Activated CD8-positive, alpha-beta T cell treated with anti-CD3 and anti-CD28 coated beads for 36 hours (primary cell): ENCODE measurements around the gene TRAPPC3L. TPM values are rescaled to one million over a fixed set of nuclear protein-coding genes. Genes with fewer than 3 reads are reported as not detected.

Experiments used
- ATAC-seq: fragments of 200-7000 bp; cut with Tn5 transposase; one replicate; pipeline ENCODE4 v1.10.0; 2021; ENCODE audit warnings: mild to moderate bottlenecking, moderate library complexity
- CTCF ChIA-PET: fragments of 350-600 bp; sonication (Branson Sonifier 250); formaldehyde crosslinking; loops from one replicate; lab custom pipeline; 2021; ENCODE audit warnings: antibody characterized with exemption; lab: Charles Lee
- POLR2A ChIA-PET: fragments of 350-600 bp; sonication (Branson Sonifier 250); formaldehyde crosslinking; loops from one replicate; lab custom pipeline; 2021; ENCODE audit warnings: antibody characterized with exemption; lab: Charles Lee
- DNase-seq: peaks from one replicate; pipeline ENCODE4 v3.0.0-alpha.2; 2020
- H3K27ac Mint-ChIP-seq: one replicate; pipeline ENCODE4 v1.8.0; 2021; ENCODE audit warnings: mild to moderate bottlenecking, mixed read lengths
- H3K27me3 Mint-ChIP-seq: one replicate; pipeline ENCODE4 v1.8.0; 2021; ENCODE audit warnings: mixed read lengths
- H3K36me3 Mint-ChIP-seq: one replicate; pipeline ENCODE4 v1.8.0; 2021; ENCODE audit warnings: low read depth, mixed read lengths
- H3K4me1 Mint-ChIP-seq: one replicate; pipeline ENCODE4 v1.8.0; 2021; ENCODE audit warnings: low read depth, mixed read lengths
- H3K4me3 Mint-ChIP-seq: one replicate; pipeline ENCODE4 v1.8.0; 2021; ENCODE audit warnings: mild to moderate bottlenecking, moderate library complexity, mixed read lengths
- H3K9me3 Mint-ChIP-seq: one replicate; pipeline ENCODE4 v1.8.0; 2021; ENCODE audit warnings: mixed read lengths
- CTCF ChIP-seq: fragments of 200-600 bp; IDR thresholded peaks from one replicate; pipeline ENCODE4 v1.8.0; 2022; ENCODE audit warnings: antibody characterized with exemption, mild to moderate bottlenecking
- intact Hi-C: fragments of 100-400 bp; cut with micrococcal nuclease; formaldehyde crosslinking; loops from one replicate; pipeline ENCODE4 v1.10.0; 2022
- total RNA-seq, 2 experiments: library from RNA; stranded (reverse); gene quantifications; one replicate each; pipeline ENCODE4 v1.2.3, GENCODE V29; 2021

Gene TRAPPC3L
- total RNA-seq, 2 experiments from 2014 or later = not detected

GRCh38 chr6:116452531-116452930 is 93.0 kb downstream of the TRAPPC3L start:
- no peak overlapping the region for H3K4me3 Mint-ChIP-seq
- H3K4me1 Mint-ChIP-seq = peaks cover 19% of the 10 kb centered on the region
- DNase-seq (no peak), ATAC-seq (no peak)
- H3K36me3 Mint-ChIP-seq = no peaks in the 10 kb centered on the region
- H3K27ac Mint-ChIP-seq = no peak overlapping the region
- no peak for TF ChIP-seq CTCF
- H3K27me3 Mint-ChIP-seq = peaks cover 11% of the 10 kb centered on the region
- no peaks in the 10 kb centered on the region for H3K9me3 Mint-ChIP-seq
- ChIA-PET CTCF (interaction anchor here (1.1 to 1.6 kb wide), 2 partner anchors 23 to 81 kb away, joined by 3 read pairs; no protein-coding TSS in a partner anchor), POLR2A (no interaction called here)
- intact Hi-C loops = no loop called here

DNA sequence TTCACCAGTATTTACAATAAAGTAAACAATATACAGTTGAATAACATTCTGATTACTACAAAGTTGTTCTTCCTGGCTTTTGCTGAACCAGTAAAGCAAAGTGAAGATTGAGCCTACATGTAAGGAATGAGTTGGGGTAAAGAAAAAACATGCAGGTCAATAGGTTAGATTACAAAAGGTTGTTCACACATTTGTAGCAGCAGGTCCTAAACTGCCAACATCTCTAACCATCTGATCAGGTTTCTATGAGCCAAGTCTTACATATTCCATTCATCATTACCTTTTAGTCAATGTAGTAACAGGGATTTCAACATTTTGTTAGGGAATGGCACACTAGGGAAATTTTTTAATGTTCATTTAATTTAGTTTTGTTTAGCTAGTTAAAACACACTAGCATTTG is 93.6 kb downstream of the TRAPPC3L start:
- intact Hi-C loops = no loop called here
- POLR2A ChIA-PET = no interaction called here
- Mint-ChIP-seq H3K27ac (no peak overlapping the region), H3K27me3 (peaks cover 11% of the 10 kb centered on the region), H3K4me3 (no peak overlapping the region), H3K9me3 (no peaks in the 10 kb centered on the region), H3K4me1 (peaks cover 17% of the 10 kb centered on the region), H3K36me3 (no peaks in the 10 kb centered on the region)
- ATAC-seq (no peak), DNase-seq (no peak)
- CTCF ChIA-PET = interaction anchor here (1.6 kb wide), 1 partner anchor 82 kb away, joined by 3 read pairs; no protein-coding TSS in a partner anchor
- no peak for TF ChIP-seq CTCF

- ChIA-PET CTCF (interaction anchor here (1.6 kb wide), 1 partner anchor 110 kb away, joined by 5 read pairs; no protein-coding TSS in a partner anchor), POLR2A (no interaction called here)
- intact Hi-C loops = no loop called here
- Mint-ChIP-seq H3K36me3 (no peaks in the 10 kb centered on the region), H3K9me3 (no peaks in the 10 kb centered on the region), H3K4me3 (no peak overlapping the region), H3K27me3 (peaks cover 11% of the 10 kb centered on the region), H3K4me1 (peaks cover 14% of the 10 kb centered on the region), H3K27ac (no peak overlapping the region)
- TF ChIP-seq CTCF = no peak
- DNase-seq = peak; percentile 46
- peak; percentile 70 for ATAC-seq
These were observed 94.4 kb downstream of the TRAPPC3L start for GRCh38 chr6:116450769-116451740.

GRCh38 chr6:116450185-116450710 is 95.2 kb downstream of the TRAPPC3L start:
- CTCF ChIA-PET = interaction anchor here (0.9 to 1.6 kb wide), 2 partner anchors 23 to 111 kb away, joined by 3 to 5 read pairs; no protein-coding TSS in a partner anchor
- DNase-seq (no peak), ATAC-seq (no peak)
- Mint-ChIP-seq H3K4me3 (no peak overlapping the region), H3K9me3 (no peaks in the 10 kb centered on the region), H3K4me1 (peaks cover 15% of the 10 kb centered on the region), H3K36me3 (no peaks in the 10 kb centered on the region), H3K27me3 (peaks cover 11% of the 10 kb centered on the region), H3K27ac (no peak overlapping the region)
- intact Hi-C loops = no loop called here
- POLR2A ChIA-PET = no interaction called here
- TF ChIP-seq CTCF = no peak

DNA sequence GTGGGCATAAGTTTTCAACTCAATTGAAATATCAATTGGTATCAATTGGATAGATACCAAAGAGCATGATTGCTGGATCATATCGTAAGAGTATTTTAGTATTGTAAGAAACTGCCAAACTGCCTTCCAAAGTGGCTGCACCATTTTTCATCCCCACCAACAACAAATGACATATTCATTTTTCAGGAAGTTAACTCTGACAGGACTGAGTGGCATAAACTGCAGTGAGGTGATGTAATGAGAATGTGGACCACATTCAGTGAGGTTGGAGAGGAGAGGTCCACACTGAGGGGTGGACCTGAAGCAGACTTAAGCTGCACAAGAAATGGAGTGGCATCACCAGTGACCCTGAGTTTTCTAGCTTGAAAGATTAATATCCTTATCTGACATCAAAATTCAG is 95.9 kb downstream of the TRAPPC3L start:
- Mint-ChIP-seq H3K27me3 (peaks cover 11% of the 10 kb centered on the region), H3K36me3 (no peaks in the 10 kb centered on the region), H3K27ac (no peak overlapping the region), H3K4me3 (no peak overlapping the region), H3K4me1 (peaks cover 21% of the 10 kb centered on the region), H3K9me3 (no peaks in the 10 kb centered on the region)
- CTCF ChIA-PET = interaction anchor here (0.9 to 1.6 kb wide), 2 partner anchors 22 to 111 kb away, joined by 3 to 5 read pairs; no protein-coding TSS in a partner anchor
- intact Hi-C loops = no loop called here
- TF ChIP-seq CTCF = no peak
- DNase-seq = no peak
- POLR2A ChIA-PET = no interaction called here
- ATAC-seq = no peak
